ENCODE data around the gene C16orf74. TPM values are rescaled to one million over a fixed set of nuclear protein-coding genes. Genes with fewer than 3 reads are reported as not detected.

Gene C16orf74
- total RNA-seq, 1 donor from 2014 or later: 11.6 TPM

DNA sequence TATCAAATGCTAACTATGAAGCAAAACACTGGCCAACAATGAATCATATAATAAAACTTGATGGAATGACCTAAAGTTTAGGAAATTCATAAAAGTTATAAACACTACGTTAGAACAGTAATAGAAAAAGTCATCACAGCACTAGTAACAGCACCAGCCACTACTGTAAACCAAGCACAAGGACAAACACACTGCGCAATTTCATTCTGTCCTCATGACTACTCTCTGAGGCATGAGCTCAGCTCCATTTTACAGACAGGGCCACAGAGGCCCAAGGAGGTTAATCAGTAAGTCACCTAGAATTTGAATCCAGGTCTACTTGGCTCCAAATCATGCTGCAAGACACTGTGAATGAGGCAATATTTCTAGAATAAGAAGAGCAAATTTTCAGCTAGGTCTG is 35.0 kb upstream of the C16orf74 start:
- no peaks in the 10 kb centered on the region for H3K27me3 ChIP-seq (ENCODE audit: control insufficient read depth, insufficient read depth, low read length)
- TF ChIP-seq, protein P1, sequence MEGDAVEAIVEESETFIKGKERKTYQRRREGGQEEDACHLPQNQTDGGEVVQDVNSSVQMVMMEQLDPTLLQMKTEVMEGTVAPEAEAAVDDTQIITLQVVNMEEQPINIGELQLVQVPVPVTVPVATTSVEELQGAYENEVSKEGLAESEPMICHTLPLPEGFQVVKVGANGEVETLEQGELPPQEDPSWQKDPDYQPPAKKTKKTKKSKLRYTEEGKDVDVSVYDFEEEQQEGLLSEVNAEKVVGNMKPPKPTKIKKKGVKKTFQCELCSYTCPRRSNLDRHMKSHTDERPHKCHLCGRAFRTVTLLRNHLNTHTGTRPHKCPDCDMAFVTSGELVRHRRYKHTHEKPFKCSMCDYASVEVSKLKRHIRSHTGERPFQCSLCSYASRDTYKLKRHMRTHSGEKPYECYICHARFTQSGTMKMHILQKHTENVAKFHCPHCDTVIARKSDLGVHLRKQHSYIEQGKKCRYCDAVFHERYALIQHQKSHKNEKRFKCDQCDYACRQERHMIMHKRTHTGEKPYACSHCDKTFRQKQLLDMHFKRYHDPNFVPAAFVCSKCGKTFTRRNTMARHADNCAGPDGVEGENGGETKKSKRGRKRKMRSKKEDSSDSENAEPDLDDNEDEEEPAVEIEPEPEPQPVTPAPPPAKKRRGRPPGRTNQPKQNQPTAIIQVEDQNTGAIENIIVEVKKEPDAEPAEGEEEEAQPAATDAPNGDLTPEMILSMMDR (IDR thresholded peaks at IDR 0.05; ENCODE audit: insufficient read depth, low read length, poor library complexity, severe bottlenecking): no peak
- no peak overlapping the region for H3K4me3 ChIP-seq (ENCODE audit: low read depth, low read length)
- DNase-seq (ENCODE audit: low read depth): no peak
- peaks cover 2% of the 10 kb centered on the region for H3K36me3 ChIP-seq (ENCODE audit: control insufficient read depth, insufficient read depth, low read length)

DNA sequence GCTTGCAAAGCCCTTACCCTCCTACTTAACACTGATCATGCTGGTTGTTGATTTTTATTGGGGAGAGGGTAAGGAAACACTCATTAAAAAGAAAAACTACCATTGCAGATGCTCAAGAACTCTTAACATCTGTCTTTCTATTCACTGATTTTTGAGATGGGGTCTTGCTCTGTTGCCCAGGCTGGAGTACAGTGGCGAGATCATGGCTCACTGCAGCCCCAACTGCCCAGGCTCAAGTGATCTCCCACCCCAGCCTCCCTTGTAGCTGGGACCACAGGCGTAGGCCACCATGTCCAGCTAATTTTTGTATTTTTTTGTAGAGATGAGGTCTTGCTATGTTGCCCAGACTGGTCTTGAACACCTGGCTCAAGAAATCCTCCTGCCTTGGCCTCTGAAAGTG is 33.9 kb upstream of the C16orf74 start:
- peaks cover 2% of the 10 kb centered on the region for H3K36me3 ChIP-seq (ENCODE audit: control insufficient read depth, insufficient read depth, low read length)

GRCh38 chr16:85783441-85783840 is 32.5 kb upstream of the C16orf74 start:
- Histone ChIP-seq H3K4me3 (ENCODE audit: low read depth, low read length) (no peak overlapping the region), H3K36me3 (ENCODE audit: control insufficient read depth, insufficient read depth, low read length) (peaks cover 3% of the 10 kb centered on the region), H3K27me3 (ENCODE audit: control insufficient read depth, insufficient read depth, low read length) (no peaks in the 10 kb centered on the region)
- TF ChIP-seq, protein P1 (IDR thresholded peaks at IDR 0.05; ENCODE audit: insufficient read depth, low read length, poor library complexity, severe bottlenecking): no peak
- DNase-seq (ENCODE audit: low read depth): no peak

More for the DNA sequence above, 33.9 kb upstream of the C16orf74 start:
- Histone ChIP-seq H3K4me3 (ENCODE audit: low read depth, low read length) (no peak overlapping the region), H3K27me3 (ENCODE audit: control insufficient read depth, insufficient read depth, low read length) (no peaks in the 10 kb centered on the region)
- TF ChIP-seq, protein P1 (IDR thresholded peaks at IDR 0.05; ENCODE audit: insufficient read depth, low read length, poor library complexity, severe bottlenecking): no peak
- no peak for DNase-seq (ENCODE audit: low read depth)

- no peak for DNase-seq (ENCODE audit: low read depth)
- Histone ChIP-seq H3K27me3 (ENCODE audit: control insufficient read depth, insufficient read depth, low read length) (no peaks in the 10 kb centered on the region), H3K36me3 (ENCODE audit: control insufficient read depth, insufficient read depth, low read length) (peaks cover 2% of the 10 kb centered on the region), H3K4me3 (ENCODE audit: low read depth, low read length) (no peak overlapping the region)
- TF ChIP-seq, protein P1 (IDR thresholded peaks at IDR 0.05; ENCODE audit: insufficient read depth, low read length, poor library complexity, severe bottlenecking): no peak
Observed at GRCh38 chr16:85782451-85782850, 31.6 kb upstream of the C16orf74 start.

DNA sequence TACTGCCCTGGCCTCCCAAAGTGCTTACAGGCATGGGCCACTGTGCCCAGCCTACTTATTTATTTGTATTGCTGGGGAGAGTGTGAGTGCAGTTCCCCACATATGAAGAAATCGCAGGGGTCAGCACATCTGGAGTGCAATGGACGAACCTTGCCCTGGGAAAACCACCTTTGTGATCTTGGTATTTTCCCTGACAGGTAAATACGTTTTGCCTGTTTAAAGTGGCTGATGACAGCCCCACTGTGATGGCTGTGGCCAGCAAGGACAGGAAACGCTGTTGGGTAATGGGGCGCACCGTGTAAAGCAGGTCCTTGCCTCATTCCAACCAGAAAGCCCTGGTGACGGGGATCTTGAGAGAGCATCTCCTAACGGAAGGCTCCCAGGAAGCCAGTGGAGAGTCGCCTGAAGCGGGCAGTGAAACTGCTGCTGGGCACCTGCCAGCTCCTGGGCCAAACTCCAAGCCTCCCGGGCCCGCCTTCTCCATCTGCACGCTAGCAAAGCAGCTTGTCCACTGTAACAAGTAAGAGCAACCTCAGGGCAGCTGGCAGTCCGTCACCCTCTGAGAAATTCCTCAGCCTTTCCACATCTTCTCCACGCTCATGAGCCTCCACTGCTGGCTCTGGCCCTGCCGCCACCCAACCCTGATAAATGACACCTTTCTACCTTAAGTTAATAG is 30.9 kb upstream of the C16orf74 start:
- peaks cover 2% of the 10 kb centered on the region for H3K36me3 ChIP-seq (ENCODE audit: control insufficient read depth, insufficient read depth, low read length)
- TF ChIP-seq, protein P1 (IDR thresholded peaks at IDR 0.05; ENCODE audit: insufficient read depth, low read length, poor library complexity, severe bottlenecking): no peak
- DNase-seq (ENCODE audit: low read depth): no peak
- no peaks in the 10 kb centered on the region for H3K27me3 ChIP-seq (ENCODE audit: control insufficient read depth, insufficient read depth, low read length)
- no peak overlapping the region for H3K4me3 ChIP-seq (ENCODE audit: low read depth, low read length)

- H3K36me3 ChIP-seq (ENCODE audit: control insufficient read depth, insufficient read depth, low read length): peaks cover 2% of the 10 kb centered on the region
- H3K27me3 ChIP-seq (ENCODE audit: control insufficient read depth, insufficient read depth, low read length): no peaks in the 10 kb centered on the region
- H3K4me3 ChIP-seq (ENCODE audit: low read depth, low read length): no peak overlapping the region
- DNase-seq (ENCODE audit: low read depth): no peak
- TF ChIP-seq, protein P1 (IDR thresholded peaks at IDR 0.05; ENCODE audit: insufficient read depth, low read length, poor library complexity, severe bottlenecking): no peak
Observed at GRCh38 chr16:85781156-85781555, 30.3 kb upstream of the C16orf74 start.
